ENCODE results near the gene TRIO.
A peak's percentile ranks its signal among the peaks of the same experiment; 100 is the strongest.

Gene TRIO

DNA sequence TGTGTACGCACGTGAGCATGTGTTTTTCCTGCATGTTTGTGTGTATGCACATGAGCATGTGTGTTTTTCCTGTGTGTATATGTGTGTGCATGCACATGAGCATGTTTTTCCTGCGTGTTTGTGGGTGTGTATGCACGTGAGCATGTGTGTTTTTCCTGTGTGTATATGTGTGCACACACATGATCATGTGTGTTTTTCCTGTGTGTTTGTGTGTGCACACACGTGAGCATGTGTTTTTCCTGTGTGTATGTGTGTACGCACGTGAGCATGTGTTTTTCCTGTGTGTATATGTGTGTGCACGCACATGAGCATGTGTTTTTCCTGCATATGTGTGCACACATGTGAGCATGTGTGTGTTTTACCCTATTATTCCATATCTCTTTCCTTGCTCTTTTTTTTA is 205.9 kb downstream of the TRIO start:
- DNase-seq, result no peak

DNA sequence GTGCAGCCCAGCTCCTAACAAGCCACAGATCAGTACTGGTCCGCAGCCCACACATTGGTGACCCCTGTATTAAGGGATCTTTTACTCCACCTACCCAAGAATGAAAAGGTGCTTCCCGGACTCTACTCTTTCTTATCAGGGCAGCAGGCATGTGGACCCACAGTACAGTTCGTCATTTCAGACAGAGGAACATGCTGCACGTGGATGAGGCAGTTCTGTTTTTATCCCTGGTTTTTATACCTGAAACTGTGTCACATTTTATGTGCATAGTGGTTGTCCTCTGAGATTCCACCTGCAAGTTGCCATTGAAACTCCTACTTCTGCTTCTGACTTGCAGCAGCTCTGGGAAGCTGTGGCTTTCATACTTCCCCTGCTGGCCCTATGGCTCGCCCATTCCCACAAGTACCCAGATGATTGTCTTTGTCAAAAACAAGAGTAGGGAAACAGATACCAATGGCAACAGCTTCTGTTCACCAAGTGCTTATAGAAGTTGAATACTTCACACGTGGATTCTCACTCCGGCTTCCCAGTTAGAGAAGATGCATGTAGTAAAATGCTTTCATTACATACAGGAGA is 208.0 kb downstream of the TRIO start:
- no peak for DNase-seq

DNA sequence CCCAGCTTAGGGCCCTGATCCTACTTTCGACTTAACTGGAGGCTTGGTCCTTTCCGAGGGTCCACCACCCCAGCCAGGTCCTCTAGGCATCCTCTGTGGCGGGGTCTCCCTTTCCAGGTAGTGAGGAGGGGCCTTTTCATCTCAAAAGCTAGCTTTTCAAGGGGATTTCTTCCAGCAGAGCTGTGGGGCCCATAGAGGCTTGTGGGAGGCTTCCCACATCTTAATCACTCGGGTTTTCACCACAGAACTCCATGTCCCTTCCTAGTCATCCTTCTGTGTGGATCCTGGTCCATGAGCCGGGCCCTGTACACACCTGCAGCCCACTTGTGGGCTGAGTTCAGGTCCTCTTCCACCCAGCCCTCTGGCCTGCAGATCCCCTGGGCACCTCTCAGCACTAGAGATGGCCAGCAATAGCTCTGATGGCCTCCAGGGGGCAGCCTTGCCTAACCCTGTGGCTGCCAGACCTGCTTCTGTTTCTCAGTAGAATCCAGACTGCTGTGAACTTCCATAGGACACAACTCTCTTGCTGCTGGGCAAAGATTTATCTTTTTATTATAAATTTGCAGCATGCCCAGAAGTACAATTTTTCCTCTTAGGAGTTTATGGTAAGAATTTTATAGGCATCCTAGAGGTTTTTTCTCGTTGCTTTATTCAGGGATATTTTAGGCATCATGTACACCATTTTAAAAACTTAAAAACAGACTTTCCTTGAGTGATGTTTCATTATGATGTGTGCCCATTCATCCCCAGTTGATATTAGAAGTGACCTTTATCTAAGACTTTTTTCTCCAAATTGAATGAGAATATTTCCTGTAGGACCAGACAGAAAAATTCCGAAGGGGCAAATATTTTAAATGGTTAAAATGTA is 208.9 kb downstream of the TRIO start:
- DNase-seq, result peak in 42 of 58 donors; percentile 11 to 74 (median 40)

DNA sequence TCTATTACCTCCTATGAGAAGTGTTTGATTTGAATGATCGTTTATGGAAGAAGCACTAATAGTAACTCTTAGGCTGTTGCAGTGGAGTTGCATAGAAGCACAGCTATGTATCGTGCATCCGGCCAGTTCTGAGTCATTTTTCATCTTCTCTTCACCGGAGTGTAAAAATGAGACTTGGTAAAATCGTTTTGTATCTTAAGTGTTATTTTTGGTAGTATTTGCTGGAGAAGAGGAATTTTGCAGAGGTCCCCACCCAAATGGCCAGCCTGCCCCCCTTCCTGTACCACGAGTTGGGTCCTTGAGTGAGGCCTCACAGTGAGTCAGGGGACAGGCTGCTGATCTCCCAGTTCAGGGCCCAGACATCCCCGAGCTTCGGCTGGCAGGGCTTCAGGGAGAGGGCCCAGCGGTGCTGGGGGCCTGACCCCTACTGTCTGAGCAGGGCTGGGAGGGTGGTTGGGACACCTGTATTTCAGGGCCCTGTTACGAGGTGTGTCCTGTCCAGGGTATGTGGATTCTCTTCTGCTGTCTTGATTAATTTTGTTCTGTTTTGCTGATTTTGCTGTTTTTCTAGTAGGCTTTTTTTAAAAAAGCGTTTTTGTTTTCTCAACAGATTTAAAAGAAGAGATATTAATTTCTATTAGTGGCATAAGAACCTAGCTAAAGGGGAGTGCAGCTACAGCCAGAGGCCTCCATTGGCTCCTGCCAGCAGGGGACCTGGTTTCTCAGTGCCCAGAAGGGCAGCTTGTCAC is 210.8 kb downstream of the TRIO start:
- no peak for DNase-seq

DNA sequence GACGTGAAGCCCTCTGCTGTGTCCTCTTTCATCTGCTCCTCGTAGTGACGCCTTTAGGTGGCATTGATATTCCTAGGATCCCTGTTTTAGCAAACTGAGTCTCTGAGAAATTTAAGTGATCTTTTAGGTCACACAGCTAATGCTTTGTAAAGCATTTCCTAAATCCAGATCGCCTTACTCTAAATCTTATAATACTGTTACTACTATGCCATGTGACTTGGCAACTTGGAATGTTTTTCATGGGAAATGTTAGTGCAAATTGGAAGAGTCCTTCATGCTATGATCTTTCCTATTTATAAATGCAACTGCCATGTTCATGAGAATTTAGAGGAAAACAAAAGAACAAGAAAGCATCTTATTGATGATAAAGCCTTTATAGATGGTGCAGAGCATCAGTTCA is 212.2 kb downstream of the TRIO start:
- DNase-seq, result no peak

DNA sequence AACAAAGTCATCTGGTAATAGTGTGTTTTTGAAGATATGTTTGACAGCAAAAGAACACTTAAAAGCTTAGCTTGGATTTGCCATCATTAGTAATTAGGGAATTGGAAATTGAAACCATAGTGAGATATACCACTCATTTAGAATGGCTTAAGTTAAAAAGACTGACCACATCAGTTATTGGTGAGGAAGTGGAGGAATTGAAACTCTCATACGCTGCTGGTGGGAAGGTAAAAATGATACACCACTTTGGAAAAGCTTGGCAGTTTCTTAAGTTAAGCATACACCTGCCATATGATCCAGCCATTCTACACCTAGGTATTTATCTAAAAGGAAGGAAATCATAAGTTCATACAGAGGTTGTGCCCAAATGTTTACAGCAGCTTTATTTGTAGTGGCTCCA is 213.2 kb downstream of the TRIO start:
- no peak for DNase-seq

DNA sequence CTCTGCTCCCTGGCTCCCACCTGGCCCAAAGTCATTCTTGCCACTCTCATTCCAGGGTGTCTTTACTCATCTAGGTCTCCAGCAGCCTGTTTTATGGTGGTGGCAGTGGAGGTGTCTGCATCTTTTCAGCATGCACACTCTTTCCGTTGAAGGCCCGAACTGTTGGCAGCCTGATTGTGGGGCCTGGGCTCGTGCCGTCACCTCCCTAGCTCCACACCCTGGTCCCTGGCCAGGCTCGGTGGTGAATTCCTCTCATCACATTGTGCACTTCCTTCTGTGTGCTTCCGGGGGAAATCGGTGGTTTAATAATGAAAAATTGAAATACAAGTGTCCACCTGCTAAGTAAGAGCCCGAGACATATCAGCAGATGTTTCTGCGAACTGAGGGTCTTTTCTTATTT is 214.3 kb downstream of the TRIO start:
- no peak for DNase-seq

DNA sequence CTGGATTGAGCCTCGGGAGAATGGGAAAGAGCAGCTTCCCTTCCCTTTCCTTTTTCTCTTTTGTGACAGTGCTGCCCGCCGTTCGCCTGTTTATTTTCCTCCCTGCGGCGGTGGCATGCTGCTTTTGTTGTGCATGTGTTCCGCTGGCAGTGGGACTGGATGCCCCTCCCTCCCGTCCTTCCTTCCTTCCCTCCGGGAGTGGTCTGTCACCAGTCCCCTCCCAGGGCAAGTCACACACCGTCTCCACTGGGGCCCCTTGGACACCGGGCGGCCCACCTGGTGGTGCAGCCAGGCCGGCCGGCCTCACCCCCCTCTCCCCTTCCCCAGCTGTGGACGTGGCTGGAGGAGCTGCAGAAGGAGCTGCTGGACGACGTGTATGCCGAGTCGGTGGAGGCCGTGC is 214.7 kb downstream of the TRIO start:
- no peak for DNase-seq

DNA sequence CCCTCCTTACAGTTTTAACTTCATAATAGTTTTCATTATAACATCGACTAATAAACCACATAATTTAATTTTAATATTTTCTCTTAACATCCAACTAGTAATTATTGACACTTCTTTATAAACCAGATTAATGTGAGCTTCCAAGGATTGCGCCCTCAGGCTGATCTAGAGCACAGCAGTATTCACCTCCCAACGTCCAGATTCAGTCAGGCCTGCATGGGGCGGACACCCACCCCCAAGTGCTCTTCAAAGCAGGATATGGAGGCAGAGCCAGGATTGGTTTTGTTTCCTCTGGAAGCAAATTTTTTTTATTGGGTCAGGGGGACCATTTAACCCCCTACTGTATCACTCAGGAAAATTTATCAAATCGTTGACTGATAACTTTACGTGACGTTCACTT is 215.4 kb downstream of the TRIO start:
- DNase-seq, result no peak

DNA sequence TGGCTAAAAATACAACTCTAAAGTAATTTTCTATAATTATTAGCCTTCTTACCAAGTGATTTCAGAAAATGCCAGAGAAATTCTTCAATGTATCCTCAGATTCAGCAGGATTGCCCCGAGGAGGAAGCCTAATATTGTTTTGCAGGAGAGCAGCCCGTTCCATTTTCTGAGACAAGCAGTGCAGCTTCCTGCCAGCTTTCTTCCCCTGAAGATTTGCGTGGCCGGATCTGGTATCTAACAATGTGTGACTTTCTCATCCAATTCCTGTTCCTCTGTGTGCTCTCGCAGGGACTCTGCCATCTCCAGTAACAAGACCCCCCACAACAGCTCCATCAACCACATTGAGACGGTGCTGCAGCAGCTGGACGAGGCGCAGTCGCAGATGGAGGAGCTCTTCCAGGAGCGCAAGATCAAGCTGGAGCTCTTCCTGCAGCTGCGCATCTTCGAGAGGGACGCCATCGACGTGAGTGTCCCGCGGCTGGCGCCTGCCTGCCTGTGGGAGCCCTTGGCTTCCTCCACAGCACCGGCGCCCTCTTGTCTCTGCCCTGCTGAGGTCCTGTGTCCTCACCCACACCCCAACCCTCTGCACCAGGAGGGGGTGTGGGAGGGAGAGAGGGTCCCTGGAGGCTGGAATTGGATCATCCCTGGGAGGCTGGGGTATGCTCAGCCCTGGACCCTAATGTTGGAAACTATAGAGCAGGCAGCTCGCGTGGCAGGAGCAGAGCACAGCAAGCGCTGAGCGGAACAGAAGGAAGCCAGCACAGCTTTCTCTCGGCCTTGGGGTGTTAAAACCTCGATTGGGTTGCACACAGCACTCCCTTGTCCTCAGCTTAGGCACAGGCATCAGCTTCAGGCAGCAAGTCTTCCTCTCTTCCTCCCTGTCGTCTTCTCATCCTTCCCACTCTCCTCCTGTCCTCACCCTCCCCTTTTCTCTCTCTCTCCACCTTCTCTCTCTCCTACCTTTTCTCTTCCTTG is 216.2 kb downstream of the TRIO start:
- peak in 5 of 58 donors; percentile 28 to 41 (median 36) for DNase-seq

DNA sequence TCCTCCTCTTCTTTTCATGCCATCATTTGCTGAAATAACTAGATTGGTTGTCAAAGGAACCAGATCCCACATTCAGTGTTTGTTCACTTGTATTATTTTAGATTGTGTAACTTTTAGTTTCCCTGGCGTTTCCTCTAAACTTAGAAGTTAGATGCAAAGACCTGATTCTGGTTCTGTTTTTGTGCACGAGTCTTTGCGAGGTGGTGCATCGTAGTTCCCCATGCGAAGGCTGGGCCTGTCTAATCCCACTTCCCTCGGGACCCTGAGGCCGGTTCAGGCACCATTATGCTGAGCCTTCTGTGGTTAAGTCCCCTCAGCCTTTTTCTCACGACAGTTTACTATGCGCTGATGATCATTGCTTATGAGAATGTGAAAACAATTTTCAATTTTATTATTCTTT is 219.3 kb downstream of the TRIO start:
- DNase-seq, result no peak

DNA sequence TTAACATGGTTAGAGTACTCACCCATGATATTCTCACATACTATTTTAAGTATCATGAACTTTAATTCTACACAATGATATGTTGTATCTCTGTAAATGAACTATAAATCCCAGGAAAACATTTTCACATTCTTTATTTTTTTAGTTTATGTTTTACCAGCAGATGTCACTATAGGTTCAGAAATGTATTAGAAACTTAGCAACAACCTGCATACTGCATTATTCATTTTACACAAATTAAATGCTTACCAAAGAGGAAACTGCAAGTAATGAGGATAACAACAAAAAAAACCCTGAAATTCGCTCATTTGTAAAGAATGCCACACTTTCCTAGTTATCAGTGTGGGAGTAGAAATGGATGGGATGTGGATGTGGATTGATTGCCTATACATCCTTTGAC is 221.0 kb downstream of the TRIO start:
- no peak for DNase-seq

DNA sequence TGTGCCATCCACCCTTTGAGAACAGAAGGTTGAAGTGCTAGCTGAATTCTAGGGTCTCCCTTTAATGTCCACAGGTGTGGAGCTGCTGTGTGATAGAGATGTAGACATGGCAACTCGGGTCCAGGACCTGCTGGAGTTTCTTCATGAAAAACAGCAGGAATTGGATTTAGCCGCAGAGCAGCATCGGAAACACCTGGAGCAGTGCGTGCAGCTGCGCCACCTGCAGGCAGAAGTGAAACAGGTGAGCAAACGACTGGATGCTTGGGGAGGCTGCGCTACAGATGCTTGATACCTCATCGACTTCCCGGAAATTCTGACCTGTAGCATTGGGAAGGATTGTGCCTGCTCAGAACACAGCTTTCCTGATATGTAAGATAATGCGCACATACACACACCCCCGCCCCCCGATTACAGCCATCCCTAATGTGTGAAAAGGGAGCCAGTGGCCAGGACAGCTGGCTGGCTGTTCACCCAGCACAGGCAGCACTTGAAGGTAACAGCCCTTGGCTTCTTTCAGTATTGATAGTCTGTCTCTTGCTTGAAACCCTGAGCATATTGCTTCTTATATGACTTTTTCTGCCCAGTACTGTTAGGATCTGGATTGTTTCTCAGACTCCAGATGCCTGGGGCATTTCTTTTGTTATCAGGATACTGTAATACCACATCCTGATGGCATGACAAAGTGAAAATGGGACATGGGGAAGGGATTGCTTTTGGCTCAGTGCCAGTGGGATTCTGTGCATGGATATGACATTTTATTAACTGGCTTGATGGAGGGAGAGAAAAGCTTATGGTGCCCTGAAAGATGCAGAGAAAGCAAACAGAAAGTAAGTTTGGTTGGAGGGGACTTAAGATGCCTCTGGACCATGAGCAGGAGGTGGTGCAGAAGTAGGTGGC is 221.7 kb downstream of the TRIO start:
- no peak for DNase-seq

DNA sequence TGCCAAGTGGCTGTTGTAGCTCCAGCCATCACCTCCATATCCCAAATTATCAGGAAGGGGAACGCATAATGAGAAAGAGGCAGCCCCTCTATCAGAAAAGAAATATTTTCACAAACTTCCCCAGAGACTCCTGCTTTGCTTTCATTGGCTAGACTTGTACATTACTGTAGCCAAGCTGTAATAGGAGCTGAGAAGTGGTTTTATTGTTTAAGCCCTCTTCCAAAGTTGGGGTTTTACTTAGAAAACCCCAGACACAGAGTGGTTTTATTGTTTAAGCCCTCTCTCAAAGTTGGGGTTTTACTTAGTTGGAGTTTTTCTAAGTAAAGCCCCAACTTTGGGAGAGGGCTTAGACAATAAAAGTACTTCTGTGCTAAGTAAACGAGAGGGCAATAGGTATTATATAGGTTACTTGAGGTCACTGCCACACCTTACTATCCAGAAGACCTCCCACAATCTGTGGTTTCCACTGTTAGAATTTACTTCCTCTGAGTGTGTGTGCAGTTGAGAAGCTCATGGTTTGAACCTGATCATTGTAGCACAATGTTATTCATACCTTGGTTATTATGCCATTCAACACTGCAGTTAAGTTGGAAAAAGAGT is 222.8 kb downstream of the TRIO start:
- no peak for DNase-seq

DNA sequence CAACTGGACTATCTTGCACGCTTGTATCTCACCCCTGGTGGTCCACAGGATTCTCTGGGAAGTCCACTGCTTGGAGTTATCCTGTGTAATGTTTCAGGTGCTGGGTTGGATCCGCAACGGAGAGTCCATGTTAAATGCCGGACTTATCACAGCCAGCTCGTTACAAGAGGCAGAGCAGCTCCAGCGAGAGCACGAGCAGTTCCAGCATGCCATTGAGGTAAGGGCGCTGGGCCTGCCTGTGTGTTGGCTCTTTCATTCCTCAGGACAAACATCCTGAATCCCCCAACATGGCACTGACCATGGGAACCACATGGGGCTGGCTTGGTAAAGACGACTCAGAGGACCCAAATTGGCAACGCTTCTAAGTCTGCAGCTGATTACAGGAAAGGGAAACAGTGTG is 223.6 kb downstream of the TRIO start:
- DNase-seq, result no peak

DNA sequence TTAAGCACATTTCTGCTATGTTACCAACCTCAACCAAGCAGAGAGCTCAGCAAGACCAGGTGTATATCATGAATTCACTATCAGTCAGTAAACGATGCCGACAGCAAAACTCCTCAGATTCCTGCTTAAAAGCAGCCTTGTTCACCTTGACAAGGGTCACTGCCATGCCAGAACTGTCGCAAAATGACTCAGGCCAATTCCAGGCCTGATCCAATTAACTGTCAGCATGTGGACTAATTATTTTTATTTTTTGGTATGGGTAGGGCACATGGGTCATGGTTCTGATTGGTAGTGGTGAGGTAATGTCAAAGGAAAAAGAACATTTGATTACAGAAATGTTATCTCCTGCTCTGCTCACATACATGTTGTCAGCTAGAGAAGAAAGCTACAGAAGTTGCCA is 224.2 kb downstream of the TRIO start:
- no peak for DNase-seq

DNA sequence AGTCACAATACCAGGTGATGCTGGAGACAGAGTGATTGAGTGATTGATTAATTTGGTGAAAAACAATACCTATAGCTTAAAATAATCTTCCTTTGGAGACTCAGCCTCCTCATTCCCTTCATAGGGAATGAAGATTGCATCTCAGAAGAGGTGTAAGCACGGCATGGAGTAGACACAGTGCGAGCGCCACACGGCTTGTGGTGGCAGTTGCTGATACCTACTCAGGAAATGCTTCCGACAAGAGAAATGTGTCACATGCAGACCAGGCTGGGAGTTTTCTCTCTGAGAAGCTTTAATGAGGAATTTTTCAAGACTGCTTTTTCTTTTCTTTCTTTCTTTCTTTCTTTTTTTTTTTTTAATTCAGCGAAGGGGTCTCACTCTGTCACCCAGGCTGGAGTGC is 226.6 kb downstream of the TRIO start:
- DNase-seq, result peak in 10 of 58 donors; percentile 26 to 62 (median 38)

DNA sequence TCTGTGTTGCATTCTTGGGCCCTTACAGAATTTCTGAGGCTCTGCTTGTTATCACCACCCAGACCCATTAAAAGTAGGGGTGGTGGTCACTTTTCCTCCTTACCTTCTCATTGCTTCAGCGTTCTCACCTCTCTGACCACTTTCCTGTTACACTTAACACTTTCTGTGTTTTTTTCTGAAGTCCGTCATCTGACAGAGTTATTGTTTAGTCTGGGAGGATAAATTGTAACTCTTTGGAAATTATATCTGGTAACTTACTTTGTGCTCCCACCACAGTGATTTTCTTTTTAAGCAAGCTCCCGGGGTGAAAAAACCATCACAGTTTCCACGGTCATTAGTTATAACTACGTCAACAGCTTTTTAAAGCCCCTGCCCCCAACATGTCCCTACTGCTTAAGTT is 227.2 kb downstream of the TRIO start:
- no peak for DNase-seq

DNA sequence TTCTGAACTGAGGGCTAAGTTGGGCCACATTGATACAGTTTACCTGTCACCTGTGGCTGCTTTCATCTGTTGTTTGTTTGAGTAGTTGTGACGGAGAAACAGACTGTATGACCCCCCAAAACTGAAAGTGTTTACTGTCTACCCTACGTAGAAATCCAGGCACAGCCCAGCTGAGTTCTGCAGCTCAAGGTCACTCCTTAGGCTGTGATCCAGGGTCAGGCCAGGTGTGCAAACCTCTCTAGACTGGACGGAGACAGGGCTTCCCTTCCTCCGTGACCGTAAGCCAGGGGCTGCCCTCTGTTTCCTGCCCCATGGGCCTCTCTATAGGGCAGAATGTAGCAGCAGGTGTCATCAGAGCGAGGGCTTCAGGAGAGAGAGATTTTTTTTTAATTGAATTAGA is 230.5 kb downstream of the TRIO start:
- DNase-seq, result no peak

DNA sequence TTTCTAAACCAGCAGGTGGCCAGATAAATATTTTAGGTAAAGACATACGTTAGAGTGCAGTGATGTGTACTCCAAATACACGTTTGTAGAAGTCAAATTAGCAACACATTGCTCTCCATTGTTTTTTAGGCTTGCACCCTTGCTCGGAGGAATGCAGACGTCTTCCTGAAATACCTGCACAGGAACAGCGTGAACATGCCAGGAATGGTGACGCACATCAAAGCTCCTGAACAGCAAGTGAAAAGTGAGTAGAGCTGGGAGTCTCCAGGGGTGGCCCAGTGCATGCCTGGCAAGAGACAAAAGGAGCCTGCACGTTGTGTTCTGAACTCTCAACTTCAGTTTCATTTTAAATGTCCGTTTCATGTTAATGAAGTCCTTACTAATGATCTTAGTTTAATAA is 231.0 kb downstream of the TRIO start:
- DNase-seq, result no peak
